Measurements from ENCODE around the gene MGRN1. TPM values are rescaled to one million over a fixed set of nuclear protein-coding genes. Genes with fewer than 3 reads are reported as not detected.
"Not testable (repeated sequence)": the region's sequence is repeated elsewhere in the genome, so short reads cannot be mapped to it uniquely, and the experiment has no call there.

Gene MGRN1
- total and polyA plus RNA-seq, 2 donors (not counting 3 experiments of a cell fraction or from before 2014, with no cell fraction given) = 15.6 to 73.0 TPM

- CTCF ChIA-PET = no interaction called here
- H3K9ac ChIP-seq (replicated peaks; ENCODE audit: extremely low read depth, insufficient read depth, low read length) = no peak overlapping the region
Observed at GRCh38 chr16:4737545-4737944, 112.9 kb downstream of the MGRN1 start.

GRCh38 chr16:4738370-4738769, 113.7 kb downstream of the MGRN1 start:
- DNase-seq (ENCODE audit: low read depth, low spot score); H3K4me2 ChIP-seq (ENCODE audit: insufficient read depth, low read length); CTCF ChIA-PET; H3K27me3 ChIP-seq (ENCODE audit: control insufficient read depth in 2 of 2, insufficient read depth in 2 of 2, low read length in 2 of 2); H3K36me3 ChIP-seq (ENCODE audit: control insufficient read depth in 2 of 2, extremely low read depth in 1 of 2, insufficient read depth in 2 of 2, low read length in 2 of 2); H3K79me2 ChIP-seq (ENCODE audit: control insufficient read depth, insufficient read depth, low read length); intact Hi-C loops (cut with micrococcal nuclease); FAIRE-seq; BruUV-seq (replicated peaks); H3K9ac ChIP-seq (replicated peaks; ENCODE audit: extremely low read depth, insufficient read depth, low read length); dilution Hi-C loops (cut with MboI; ENCODE audit: extremely low pct_ligation_motif_present, low sequenced_read_pairs); H3K9me1 ChIP-seq (replicated peaks; ENCODE audit: control insufficient read depth, extremely low read depth, insufficient read depth, low read length); H4K20me1 ChIP-seq (replicated peaks; ENCODE audit: control insufficient read depth, extremely low read depth, insufficient read depth, low read length); H3K4me1 ChIP-seq (ENCODE audit: control insufficient read depth, extremely low read depth, insufficient read depth, low read length); H3K27ac ChIP-seq (ENCODE audit: insufficient read depth, low read depth, low read length); H3K9me3 ChIP-seq (replicated peaks; ENCODE audit: control insufficient read depth, insufficient read depth, low read length); H3K4me3 ChIP-seq (replicated peaks in 1 of 3; ENCODE audit: insufficient read depth in 1 of 3, low read depth in 1 of 3, low read length in 3 of 3); H2AFZ ChIP-seq (ENCODE audit: low read depth, low read length); POLR2A ChIA-PET: not testable (repeated sequence)

More at GRCh38 chr16:4737545-4737944, 112.9 kb downstream of the MGRN1 start:
- intact Hi-C loops (cut with micrococcal nuclease) = no loop called here
- BruUV-seq (replicated peaks) = no TSS peak
- peaks cover 3% of the 10 kb centered on the region for H3K79me2 ChIP-seq (ENCODE audit: control insufficient read depth, insufficient read depth, low read length)
- no peaks in the 10 kb centered on the region for H3K36me3 ChIP-seq (ENCODE audit: control insufficient read depth in 2 of 2, extremely low read depth in 1 of 2, insufficient read depth in 2 of 2, low read length in 2 of 2)
- no peaks in the 10 kb centered on the region for H4K20me1 ChIP-seq (replicated peaks; ENCODE audit: control insufficient read depth, extremely low read depth, insufficient read depth, low read length)
- no peak for FAIRE-seq
- dilution Hi-C loops (cut with MboI; ENCODE audit: extremely low pct_ligation_motif_present, low sequenced_read_pairs) = no loop called here
- no peak overlapping the region for H3K4me2 ChIP-seq (ENCODE audit: insufficient read depth, low read length)
- H3K4me1 ChIP-seq (ENCODE audit: control insufficient read depth, extremely low read depth, insufficient read depth, low read length) = peaks cover 5% of the 10 kb centered on the region
- no peak overlapping the region for H3K27ac ChIP-seq (ENCODE audit: insufficient read depth, low read depth, low read length)
- TF ChIP-seq POLR2AphosphoS5 (IDR thresholded peaks at IDR 0.05; ENCODE audit: insufficient read depth, low read depth, low read length) = no peak
- TF ChIP-seq MYC (IDR thresholded peaks at IDR 0.05; ENCODE audit: low read depth, low read length) = no peak
- no peak for TF ChIP-seq GATA2 (IDR thresholded peaks at IDR 0.05; ENCODE audit: insufficient read depth, insufficient read length, low read depth, low read length)
- no peak for TF ChIP-seq CTCF (IDR thresholded peaks at IDR 0.05; ENCODE audit: extremely low read depth in 1 of 2, insufficient read depth in 1 of 2, low read depth in 1 of 2, low read length in 2 of 2)
- no peak for TF ChIP-seq MAX (IDR thresholded peaks at IDR 0.05; ENCODE audit: insufficient read depth, insufficient read length)
- TF ChIP-seq POLR2A (IDR thresholded peaks at IDR 0.05; ENCODE audit: low read depth, low read length) = no peak
- no peaks in the 10 kb centered on the region for H3K27me3 ChIP-seq (ENCODE audit: control insufficient read depth in 2 of 2, insufficient read depth in 2 of 2, low read length in 2 of 2)
- POLR2A ChIA-PET = no interaction called here
- H3K9me3 ChIP-seq (replicated peaks; ENCODE audit: control insufficient read depth, insufficient read depth, low read length) = no peaks in the 10 kb centered on the region
- DNase-seq (ENCODE audit: low read depth, low spot score) = no peak
- no peaks in the 10 kb centered on the region for H3K9me1 ChIP-seq (replicated peaks; ENCODE audit: control insufficient read depth, extremely low read depth, insufficient read depth, low read length)
- no peak overlapping the region for H3K4me3 ChIP-seq (replicated peaks in 1 of 3; ENCODE audit: insufficient read depth in 1 of 3, low read depth in 1 of 3, low read length in 3 of 3)
- H2AFZ ChIP-seq (ENCODE audit: low read depth, low read length) = no peak overlapping the region

Small RNA genes lying within 50 kb of the gene (microRNA-seq; reads per million reads assigned to microRNA genes)
- not detected for gene MIR6769A (ENCODE audit: borderline number of aligned reads, borderline replicate concordance)

Small RNA genes lying within 50 kb of the gene (small RNA-seq; reads per million reads assigned to genes)
- not detected for gene MIR6769A (ENCODE audit: insufficient read depth, insufficient read length, low read depth, low replicate concordance)
- gene RN7SL850P (ENCODE audit: insufficient read depth, insufficient read length, low read depth, low replicate concordance) = not detected

Other genes starting within 250 kb of the MGRN1 start
- 70.4 and 72.3 TPM in 2 replicates for gene CORO7, start 208.2 kb upstream of the MGRN1 start, total RNA-seq
- 42.5 and 57.1 TPM in 2 replicates for gene CORO7, start 208.2 kb upstream of the MGRN1 start, polyA plus RNA-seq
- gene DNAJA3, start 199.0 kb upstream of the MGRN1 start, total RNA-seq = 40.6 and 45.4 TPM in 2 replicates
- gene DNAJA3, start 199.0 kb upstream of the MGRN1 start, polyA plus RNA-seq = 29.0 and 33.4 TPM in 2 replicates
- gene NMRAL1, start 150.2 kb upstream of the MGRN1 start, total RNA-seq = 38.4 and 48.0 TPM in 2 replicates
- gene NMRAL1, start 150.2 kb upstream of the MGRN1 start, polyA plus RNA-seq = 84.4 and 101 TPM in 2 replicates
- gene HMOX2, start 148.4 kb upstream of the MGRN1 start, total RNA-seq = 80.7 and 92.6 TPM in 2 replicates
- gene HMOX2, start 148.4 kb upstream of the MGRN1 start, polyA plus RNA-seq = 86.3 and 91.0 TPM in 2 replicates
- gene CDIP1, start 86.1 kb upstream of the MGRN1 start, total RNA-seq = 22.4 and 33.9 TPM in 2 replicates
- gene CDIP1, start 86.1 kb upstream of the MGRN1 start, polyA plus RNA-seq = 37.4 and 47.6 TPM in 2 replicates
- gene C16orf96, start 68.5 kb upstream of the MGRN1 start, total RNA-seq = not detected in 2 replicates
- gene C16orf96, start 68.5 kb upstream of the MGRN1 start, polyA plus RNA-seq = not detected in 2 replicates
- 41.6 and 43.8 TPM in 2 replicates for gene UBALD1, start 9.9 kb upstream of the MGRN1 start, total RNA-seq
- 24.8 and 34.6 TPM in 2 replicates for gene UBALD1, start 9.9 kb upstream of the MGRN1 start, polyA plus RNA-seq
- gene NUDT16L1, start 68.7 kb downstream of the MGRN1 start, total RNA-seq = 22.8 and 24.7 TPM in 2 replicates
- gene NUDT16L1, start 68.7 kb downstream of the MGRN1 start, polyA plus RNA-seq = 53.1 and 65.3 TPM in 2 replicates
- 22.5 and 24.0 TPM in 2 replicates for gene ANKS3, start 109.4 kb downstream of the MGRN1 start, total RNA-seq
- gene ANKS3, start 109.4 kb downstream of the MGRN1 start, polyA plus RNA-seq = 13.9 and 14.2 TPM in 2 replicates
- 1.0 TPM in 1 of 2 replicates, not detected in the other for gene DNAAF8, start 109.7 kb downstream of the MGRN1 start, total RNA-seq
- gene DNAAF8, start 109.7 kb downstream of the MGRN1 start, polyA plus RNA-seq = 0.49 and 0.58 TPM in 2 replicates
- 12.2 and 13.5 TPM in 2 replicates for gene ZNF500, start 142.3 kb downstream of the MGRN1 start, total RNA-seq
- gene ZNF500, start 142.3 kb downstream of the MGRN1 start, polyA plus RNA-seq = 8.6 and 12.8 TPM in 2 replicates
- not detected in 2 replicates for gene SEPTIN12, start 163.5 kb downstream of the MGRN1 start, total RNA-seq
- gene SEPTIN12, start 163.5 kb downstream of the MGRN1 start, polyA plus RNA-seq = not detected in 2 replicates
- gene SMIM22, start 170.5 kb downstream of the MGRN1 start, total RNA-seq = not detected in 2 replicates
- not detected in 2 replicates for gene SMIM22, start 170.5 kb downstream of the MGRN1 start, polyA plus RNA-seq
- gene ROGDI, start 177.8 kb downstream of the MGRN1 start, total RNA-seq = 12.0 and 14.7 TPM in 2 replicates
- 36.9 TPM in 2 replicates for gene ROGDI, start 177.8 kb downstream of the MGRN1 start, polyA plus RNA-seq
- gene GLYR1, start 222.5 kb downstream of the MGRN1 start, total RNA-seq = 107 TPM in 2 replicates
- 44.0 and 47.9 TPM in 2 replicates for gene GLYR1, start 222.5 kb downstream of the MGRN1 start, polyA plus RNA-seq
- 44.8 and 45.3 TPM in 2 replicates for gene UBN1, start 222.7 kb downstream of the MGRN1 start, total RNA-seq
- gene UBN1, start 222.7 kb downstream of the MGRN1 start, polyA plus RNA-seq = 23.9 and 26.0 TPM in 2 replicates

Data from endothelial cell of umbilical vein (primary cell).